ENCODE results near the gene CDH22. TPM values are rescaled to one million over a fixed set of nuclear protein-coding genes. Genes with fewer than 3 reads are reported as not detected.

Gene CDH22
- total and polyA plus RNA-seq, 2 donors (not counting 1 experiment from before 2014, with no cell fraction given), result not detected

DNA sequence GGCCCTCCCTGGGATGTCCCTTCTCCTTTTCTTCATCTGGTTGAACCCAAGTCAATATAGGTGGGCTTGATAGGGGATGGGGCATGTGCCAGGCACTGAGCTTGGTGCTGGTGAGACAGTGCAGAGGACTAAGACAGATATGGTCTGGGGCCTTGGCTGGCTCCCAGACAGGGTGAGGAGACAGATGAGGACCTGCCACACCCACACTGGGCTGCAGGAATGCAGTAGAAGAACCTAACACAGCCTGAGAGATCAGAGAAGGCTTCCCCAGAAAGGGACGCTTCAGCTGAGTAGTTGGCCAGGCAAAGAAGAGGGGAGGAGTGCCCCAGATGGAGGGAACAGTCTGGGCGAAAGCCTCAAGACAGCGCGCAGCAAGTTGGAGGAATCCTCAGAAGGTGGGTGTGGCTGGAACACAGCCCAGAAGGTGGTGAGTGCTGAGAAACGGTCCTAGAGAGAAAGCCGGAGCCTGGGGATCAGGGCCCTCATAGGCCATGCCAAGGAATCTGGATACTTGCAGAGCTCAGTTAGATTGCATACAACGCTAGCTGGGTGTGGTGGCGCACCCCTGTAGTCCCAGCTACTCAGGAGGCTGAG, 163.8 kb downstream of the CDH22 start:
- peaks cover 7% of the 10 kb centered on the region for H3K4me1 Mint-ChIP-seq
- DNase-seq (no peak), ATAC-seq (ENCODE audit: low read depth) (no peak)
- no peak overlapping the region for H3K4me3 ChIP-seq (ENCODE audit: control extremely low read depth in 1 of 5, extremely low read depth in 1 of 5, insufficient read depth in 1 of 5, low read depth in 2 of 5, low read length in 4 of 5)
- no peak overlapping the region for H3K4me2 ChIP-seq (replicated peaks; ENCODE audit: low read depth, low read length, poor library complexity, severe bottlenecking)
- H3K9me3 ChIP-seq (ENCODE audit: control extremely low read depth in 1 of 3, control insufficient read depth in 2 of 3, insufficient read depth in 1 of 3, low read length in 2 of 3), result no peaks in the 10 kb centered on the region
- H3K36me3 ChIP-seq (replicated peaks in 1 of 2; ENCODE audit: control extremely low read depth in 1 of 2, control insufficient read depth in 1 of 2, extremely low read depth in 1 of 2, insufficient read depth in 2 of 2, low read length in 1 of 2), result no peaks in the 10 kb centered on the region
- no peak overlapping the region for H3K9ac ChIP-seq (ENCODE audit: low read length)
- H3K27me3 ChIP-seq (replicated peaks in 1 of 4; ENCODE audit: control extremely low read depth in 1 of 4, control insufficient read depth in 3 of 4, insufficient read depth in 4 of 4, low read length in 3 of 4), result peaks cover 0 to 29% (median 16%) of the 10 kb centered on the region in 4 experiments
- intact Hi-C loops (cut with micrococcal nuclease), result no loop called here
- H3K27ac ChIP-seq (ENCODE audit: low read length in 2 of 2), result no peak overlapping the region
- no peak overlapping the region for H3K4me3 Mint-ChIP-seq
- H3K9me3 Mint-ChIP-seq (ENCODE audit: insufficient read depth), result no peaks in the 10 kb centered on the region
- 87% methylated on average over 8 of the region's 8 CpGs for WGBS (ENCODE audit: insufficient coverage)
- CTCF ChIA-PET, result interaction anchor here (1.0 to 2.3 kb wide), 2 partner anchors 12 to 31 kb away, joined by 3 to 8 read pairs; no protein-coding TSS in a partner anchor
- H2AFZ ChIP-seq (ENCODE audit: insufficient read depth, low read depth, low read length, poor library complexity, severe bottlenecking), result no peak overlapping the region
- no peak for TF ChIP-seq EZH2 (IDR thresholded peaks at IDR 0.05; ENCODE audit: borderline replicate concordance, insufficient read depth, low read depth, low read length, poor library complexity, severe bottlenecking)
- TF ChIP-seq, protein P1, sequence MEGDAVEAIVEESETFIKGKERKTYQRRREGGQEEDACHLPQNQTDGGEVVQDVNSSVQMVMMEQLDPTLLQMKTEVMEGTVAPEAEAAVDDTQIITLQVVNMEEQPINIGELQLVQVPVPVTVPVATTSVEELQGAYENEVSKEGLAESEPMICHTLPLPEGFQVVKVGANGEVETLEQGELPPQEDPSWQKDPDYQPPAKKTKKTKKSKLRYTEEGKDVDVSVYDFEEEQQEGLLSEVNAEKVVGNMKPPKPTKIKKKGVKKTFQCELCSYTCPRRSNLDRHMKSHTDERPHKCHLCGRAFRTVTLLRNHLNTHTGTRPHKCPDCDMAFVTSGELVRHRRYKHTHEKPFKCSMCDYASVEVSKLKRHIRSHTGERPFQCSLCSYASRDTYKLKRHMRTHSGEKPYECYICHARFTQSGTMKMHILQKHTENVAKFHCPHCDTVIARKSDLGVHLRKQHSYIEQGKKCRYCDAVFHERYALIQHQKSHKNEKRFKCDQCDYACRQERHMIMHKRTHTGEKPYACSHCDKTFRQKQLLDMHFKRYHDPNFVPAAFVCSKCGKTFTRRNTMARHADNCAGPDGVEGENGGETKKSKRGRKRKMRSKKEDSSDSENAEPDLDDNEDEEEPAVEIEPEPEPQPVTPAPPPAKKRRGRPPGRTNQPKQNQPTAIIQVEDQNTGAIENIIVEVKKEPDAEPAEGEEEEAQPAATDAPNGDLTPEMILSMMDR (IDR thresholded peaks at IDR 0.05), result no peak
- no peak overlapping the region for H3K27ac Mint-ChIP-seq
- no peaks in the 10 kb centered on the region for H4K20me1 ChIP-seq (ENCODE audit: control insufficient read depth, insufficient read depth, low read length, poor library complexity, severe bottlenecking)
- H3K79me2 ChIP-seq (ENCODE audit: control insufficient read depth, insufficient read depth, low read length), result no peaks in the 10 kb centered on the region
- peaks cover 44% of the 10 kb centered on the region for H3K27me3 Mint-ChIP-seq
- peaks cover 5 to 6% of the 10 kb centered on the region in 2 donors for H3K4me1 ChIP-seq (ENCODE audit: control insufficient read depth in 2 of 2, insufficient read depth in 2 of 2, low read length in 2 of 2)
- POLR2A ChIA-PET, result no interaction called here

DNA sequence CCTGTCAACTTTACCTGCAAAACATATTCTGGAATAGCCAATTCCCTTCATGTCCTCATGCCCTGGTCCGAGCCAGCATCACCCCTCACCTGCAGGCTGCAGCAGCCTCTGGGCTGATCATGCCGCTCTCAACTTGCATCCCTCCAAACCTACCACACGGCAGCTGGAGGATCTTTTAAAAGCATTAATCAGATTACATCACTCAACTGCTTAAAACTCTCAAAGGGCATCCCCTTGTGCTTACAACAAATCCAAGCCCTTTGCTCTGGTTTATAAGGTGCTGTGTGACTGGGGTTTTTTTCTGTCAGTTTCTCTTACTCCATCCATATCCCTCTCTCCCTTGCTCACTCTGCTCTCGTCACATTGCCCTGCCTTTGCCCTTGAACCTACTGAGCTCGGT, 166.2 kb downstream of the CDH22 start:
- ChIA-PET POLR2A (interaction anchor here (0.7 kb wide), 1 partner anchor 222 kb away, joined by 5 read pairs; no protein-coding TSS in a partner anchor), CTCF (interaction anchor here (0.7 to 0.9 kb wide), 2 partner anchors 10 to 1614 kb away, joined by 4 to 5 read pairs; no protein-coding TSS in a partner anchor)
- Histone ChIP-seq H3K27me3 (replicated peaks in 1 of 4; ENCODE audit: control extremely low read depth in 1 of 4, control insufficient read depth in 3 of 4, insufficient read depth in 4 of 4, low read length in 3 of 4) (peaks cover 0 to 33% (median 18%) of the 10 kb centered on the region in 4 experiments), H2AFZ (ENCODE audit: insufficient read depth, low read depth, low read length, poor library complexity, severe bottlenecking) (no peak overlapping the region), H3K9me3 (ENCODE audit: control extremely low read depth in 1 of 3, control insufficient read depth in 2 of 3, insufficient read depth in 1 of 3, low read length in 2 of 3) (no peaks in the 10 kb centered on the region), H3K9ac (ENCODE audit: low read length) (no peak overlapping the region), H4K20me1 (ENCODE audit: control insufficient read depth, insufficient read depth, low read length, poor library complexity, severe bottlenecking) (no peaks in the 10 kb centered on the region), H3K36me3 (replicated peaks in 1 of 2; ENCODE audit: control extremely low read depth in 1 of 2, control insufficient read depth in 1 of 2, extremely low read depth in 1 of 2, insufficient read depth in 2 of 2, low read length in 1 of 2) (no peaks in the 10 kb centered on the region), H3K79me2 (ENCODE audit: control insufficient read depth, insufficient read depth, low read length) (no peaks in the 10 kb centered on the region), H3K4me3 (ENCODE audit: control extremely low read depth in 1 of 5, extremely low read depth in 1 of 5, insufficient read depth in 1 of 5, low read depth in 2 of 5, low read length in 4 of 5) (no peak overlapping the region), H3K4me1 (ENCODE audit: control insufficient read depth in 2 of 2, insufficient read depth in 2 of 2, low read length in 2 of 2) (peaks cover 5 to 8% of the 10 kb centered on the region in 2 donors), H3K27ac (ENCODE audit: low read length in 2 of 2) (no peak overlapping the region), H3K4me2 (replicated peaks; ENCODE audit: low read depth, low read length, poor library complexity, severe bottlenecking) (no peak overlapping the region)
- no peak overlapping the region for H3K27ac Mint-ChIP-seq
- H3K4me1 Mint-ChIP-seq, result peaks cover 14% of the 10 kb centered on the region
- H3K4me3 Mint-ChIP-seq, result no peak overlapping the region
- DNase-seq (no peak), ATAC-seq (ENCODE audit: low read depth) (no peak)
- peaks cover 62% of the 10 kb centered on the region for H3K27me3 Mint-ChIP-seq
- no peaks in the 10 kb centered on the region for H3K9me3 Mint-ChIP-seq (ENCODE audit: insufficient read depth)
- intact Hi-C loops (cut with micrococcal nuclease), result no loop called here
- TF ChIP-seq EZH2 (IDR thresholded peaks at IDR 0.05; ENCODE audit: borderline replicate concordance, insufficient read depth, low read depth, low read length, poor library complexity, severe bottlenecking), result no peak
- TF ChIP-seq, protein P1 (IDR thresholded peaks at IDR 0.05), result no peak
- 62% methylated on average over 3 of the region's 5 CpGs for WGBS (ENCODE audit: insufficient coverage)
